GM13977 (cell line): ENCODE data around the gene HS2ST1.

Source experiments
- DNase-seq: peaks from one replicate; pipeline ENCODE4 v3.0.0; 2012; ENCODE audit warnings: low spot score
- CTCF ChIP-seq: IDR thresholded peaks from 2 replicates; pipeline ENCODE4 v1.5.1; 2012; ENCODE audit warnings: mild to moderate bottlenecking, control low read depth; ENCODE audit not compliant: insufficient read depth; ENCODE audit errors: extremely low read depth, missing control alignments
- in situ Hi-C: fragments of 300-500 bp; cut with MboI; formaldehyde crosslinking; loops from one replicate; pipeline ENCODE4 v1.12.0; 2022; ENCODE audit warnings: low sequenced_read_pairs, low pct_unique_long_range_greater_than_20kb, mixed read lengths, inconsistent platforms; ENCODE audit not compliant: unreplicated experiment

HS2ST1 gene

DNA sequence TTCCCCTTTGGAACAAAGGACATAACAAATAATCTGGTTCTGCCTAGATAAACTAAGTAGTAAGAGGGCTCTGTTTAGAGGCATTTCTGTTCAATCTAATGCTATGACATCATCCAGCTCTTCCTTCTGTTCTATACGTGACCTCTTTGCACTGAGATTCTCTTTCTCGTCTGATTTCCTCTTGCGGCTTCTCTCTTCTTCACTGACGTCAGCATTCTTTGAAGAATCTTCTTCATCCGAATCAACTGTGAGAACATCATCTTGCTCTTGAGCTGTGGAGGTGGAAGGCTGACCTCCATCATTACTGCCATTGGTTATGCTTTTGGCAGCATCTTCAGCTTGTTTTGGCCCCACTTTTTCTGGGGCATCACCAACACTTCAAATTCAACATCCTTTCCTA, 130.4 kb downstream of the HS2ST1 start:
- in situ Hi-C loops, result no loop called here
- DNase-seq, result no peak
- TF ChIP-seq CTCF, result no peak

DNA sequence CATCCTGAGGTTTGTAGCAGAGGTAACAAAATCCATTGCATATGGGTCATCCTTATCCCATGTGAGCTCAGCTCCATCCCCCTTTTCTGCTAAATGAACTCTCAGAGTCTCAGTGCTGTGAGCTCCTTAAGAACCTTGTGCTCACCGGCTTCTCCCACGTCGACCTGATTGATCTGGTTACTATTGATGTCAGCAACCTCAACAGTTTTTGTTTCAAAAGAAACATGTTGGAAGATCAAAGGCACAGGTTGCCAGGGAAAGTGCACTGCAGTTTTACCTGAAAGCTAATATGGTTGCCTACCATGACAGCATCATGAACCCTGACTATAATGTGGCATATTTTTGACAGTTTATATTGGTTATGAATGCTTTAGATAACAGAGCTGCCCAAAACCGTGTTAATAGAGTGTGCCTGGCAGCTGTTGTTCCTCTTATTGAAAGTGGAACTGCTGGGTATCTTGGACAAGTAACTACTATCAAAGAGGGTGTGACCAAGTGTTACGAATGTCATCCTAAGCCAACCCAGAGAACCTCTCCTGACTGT, 131.4 kb downstream of the HS2ST1 start:
- peak; percentile 13 for DNase-seq
- no peak for TF ChIP-seq CTCF
- in situ Hi-C loops, result no loop called here

DNA sequence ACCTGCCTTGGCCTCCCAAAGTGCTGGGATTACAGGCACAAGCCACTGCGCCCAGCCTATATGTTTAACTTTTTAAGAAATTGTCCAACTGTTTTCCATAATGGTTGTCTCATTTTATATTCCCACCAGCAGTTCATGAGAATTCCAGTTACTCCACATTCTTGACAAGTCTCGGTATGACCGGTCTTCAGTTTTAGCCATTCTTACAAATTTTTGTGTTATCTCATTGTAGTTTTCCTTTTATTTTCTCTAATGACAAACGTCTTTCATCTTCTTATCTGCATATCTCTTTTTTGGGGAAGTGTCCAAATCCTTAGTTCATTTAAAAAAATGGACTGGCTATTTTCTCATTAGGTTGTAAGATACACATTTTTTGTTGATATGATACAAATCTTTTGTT, 132.5 kb downstream of the HS2ST1 start:
- no peak for DNase-seq
- TF ChIP-seq CTCF, result no peak
- in situ Hi-C loops, result no loop called here

DNA sequence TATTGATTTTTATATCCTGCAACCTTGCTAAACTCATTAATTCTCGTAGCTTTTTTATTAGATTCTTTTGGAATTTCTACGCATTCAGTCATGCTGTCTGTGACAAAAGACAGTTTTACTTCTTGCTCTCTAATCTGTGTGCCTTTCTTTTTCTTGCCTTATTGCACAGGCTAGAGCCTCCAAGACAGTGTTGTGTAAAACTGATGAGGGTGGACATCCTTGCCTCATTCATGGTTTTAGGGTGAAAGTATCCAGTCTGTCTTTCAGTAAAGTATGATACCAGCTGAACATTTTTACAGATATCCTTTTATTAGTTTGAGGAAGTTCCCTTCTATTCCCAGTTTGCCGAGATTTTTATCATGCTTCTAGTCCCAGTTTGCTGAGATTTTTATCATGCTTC, 133.8 kb downstream of the HS2ST1 start:
- no peak for TF ChIP-seq CTCF
- in situ Hi-C loops, result no loop called here
- DNase-seq, result no peak

DNA sequence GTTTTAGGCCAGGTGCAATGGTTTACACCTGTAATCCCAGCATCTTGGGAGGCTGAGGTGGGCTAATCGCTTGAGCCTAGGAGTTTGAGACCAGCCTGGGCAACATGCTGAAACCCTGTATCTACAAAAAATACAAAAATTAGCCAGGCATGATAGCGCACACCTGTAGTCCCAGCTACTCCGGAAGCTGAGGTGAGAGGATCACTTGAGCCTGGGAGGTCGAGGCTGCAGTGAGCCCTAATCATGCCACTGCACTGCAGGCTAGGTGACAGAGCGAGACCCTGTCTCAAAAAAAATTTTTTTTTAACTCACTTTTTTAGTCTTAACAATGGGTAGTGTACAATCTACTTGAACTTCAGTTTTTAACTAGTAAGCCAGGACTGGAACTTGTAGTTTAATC, 137.5 kb downstream of the HS2ST1 start:
- TF ChIP-seq CTCF, result no peak
- in situ Hi-C loops, result no loop called here
- DNase-seq, result no peak

- no peak for DNase-seq
- no peak for TF ChIP-seq CTCF
- in situ Hi-C loops, result no loop called here
Observed at GRCh38 chr1:87052400-87052799, 138.0 kb downstream of the HS2ST1 start.

GRCh38 chr1:87052961-87053360, 138.5 kb downstream of the HS2ST1 start:
- no peak for DNase-seq
- in situ Hi-C loops, result no loop called here
- TF ChIP-seq CTCF, result no peak
